HG02571 (cell line): Measurements from ENCODE around the gene PRKCA.

Source experiments
- ATAC-seq: cut with Tn5 transposase; IDR thresholded peaks from one replicate; pipeline ENCODE4 v1.9.1; 2021; ENCODE audit warnings: mild to moderate bottlenecking, moderate library complexity; ENCODE audit not compliant: unreplicated experiment

Gene PRKCA

DNA sequence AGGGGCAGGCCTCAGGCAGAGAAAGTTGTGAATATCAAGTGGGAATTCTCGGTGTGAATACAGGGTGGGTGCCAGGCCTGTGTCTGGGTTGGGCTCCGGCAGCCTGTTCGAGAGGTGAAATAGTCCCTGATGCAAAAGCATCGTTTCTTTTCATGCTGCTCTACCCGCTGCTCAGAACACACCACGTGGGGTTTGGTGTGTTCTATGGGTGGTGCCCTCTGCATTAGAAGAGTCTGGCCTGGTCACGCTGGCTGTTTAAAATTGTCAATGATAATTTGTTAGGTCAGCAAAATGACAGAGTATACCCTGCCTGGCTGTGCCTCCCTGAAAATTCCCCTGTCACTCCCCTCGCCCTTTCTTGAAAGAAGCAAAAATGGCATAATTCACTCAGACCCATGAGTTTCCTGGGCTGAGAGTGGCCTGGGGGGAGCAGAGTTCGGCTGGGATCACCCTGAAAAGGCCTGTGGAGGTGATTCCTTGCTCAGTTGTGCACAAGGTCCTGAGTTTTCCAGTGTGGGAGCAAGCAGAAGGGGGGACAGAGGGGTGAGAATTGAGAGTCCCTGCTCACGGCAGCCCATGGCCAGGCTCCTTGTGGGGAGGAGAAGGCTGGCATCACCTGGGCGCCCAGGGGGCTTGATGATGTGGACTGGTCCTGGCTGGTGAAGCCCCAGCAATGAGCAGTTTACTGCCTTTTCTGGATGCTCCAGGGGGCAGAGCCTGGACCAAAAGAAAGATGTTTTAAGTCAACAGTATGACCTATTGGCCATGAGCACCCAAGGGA lies 535.7 kb downstream of the PRKCA start:
- ATAC-seq = no peak

DNA sequence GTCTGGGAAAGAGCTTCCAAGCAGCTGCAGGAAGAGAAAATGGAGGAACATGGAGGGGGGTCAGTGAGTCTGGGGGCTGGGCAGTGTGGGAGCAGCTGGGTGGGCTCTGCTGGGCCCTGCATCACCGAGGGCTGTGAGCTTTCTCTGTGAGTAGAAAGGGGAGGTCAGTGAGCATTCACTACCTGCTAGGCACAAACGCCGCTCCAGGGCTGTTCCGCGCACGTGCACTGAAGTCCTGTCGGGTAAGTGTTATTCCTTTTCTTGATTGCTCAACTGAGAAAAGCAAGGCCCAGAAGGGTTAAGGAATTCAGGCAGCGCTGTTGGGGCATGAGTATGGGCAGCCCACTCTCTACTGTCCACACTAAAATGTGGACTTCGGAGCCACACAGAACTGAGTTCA lies 537.2 kb downstream of the PRKCA start:
- ATAC-seq = no peak

DNA sequence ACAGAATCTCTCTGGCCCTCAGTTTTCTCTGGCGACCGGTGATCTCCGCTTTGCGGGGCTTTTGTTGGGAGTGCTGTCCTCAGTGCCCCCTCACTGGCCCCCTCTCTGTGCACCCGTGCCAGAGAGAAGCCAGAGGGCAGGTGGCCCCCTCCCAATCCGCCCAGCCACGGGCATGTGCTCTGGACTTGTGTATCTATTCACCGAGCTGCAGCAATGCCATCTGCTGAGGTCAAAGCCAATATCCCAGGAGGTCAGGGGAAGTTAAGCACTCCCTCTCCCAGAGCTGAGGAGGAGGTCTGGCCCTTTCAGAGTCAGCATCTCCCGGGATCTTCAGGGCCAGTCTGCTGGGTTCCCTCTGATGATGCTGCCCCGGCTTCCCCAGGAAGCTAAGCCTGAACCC lies 537.6 kb downstream of the PRKCA start:
- no peak for ATAC-seq

DNA sequence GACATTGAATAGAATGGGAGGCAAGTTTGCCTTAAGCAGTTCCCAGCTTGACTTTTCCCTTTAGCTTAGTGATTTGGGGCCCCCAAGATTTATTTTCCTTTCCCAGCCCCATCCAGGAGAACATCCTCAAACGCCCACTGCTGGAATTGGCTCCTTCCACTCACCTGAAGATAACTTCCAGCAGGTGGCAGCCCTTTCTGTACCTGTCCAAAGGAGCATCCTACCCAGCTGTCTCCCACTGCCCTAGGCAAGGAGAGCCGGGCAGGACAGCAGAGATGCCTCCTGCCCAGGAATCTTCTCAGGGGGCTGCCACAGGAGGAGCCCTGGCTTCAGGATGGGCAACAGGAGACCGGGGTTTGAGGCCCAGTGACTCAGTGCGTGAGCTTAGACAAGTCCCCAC lies 538.9 kb downstream of the PRKCA start:
- ATAC-seq = no peak

DNA sequence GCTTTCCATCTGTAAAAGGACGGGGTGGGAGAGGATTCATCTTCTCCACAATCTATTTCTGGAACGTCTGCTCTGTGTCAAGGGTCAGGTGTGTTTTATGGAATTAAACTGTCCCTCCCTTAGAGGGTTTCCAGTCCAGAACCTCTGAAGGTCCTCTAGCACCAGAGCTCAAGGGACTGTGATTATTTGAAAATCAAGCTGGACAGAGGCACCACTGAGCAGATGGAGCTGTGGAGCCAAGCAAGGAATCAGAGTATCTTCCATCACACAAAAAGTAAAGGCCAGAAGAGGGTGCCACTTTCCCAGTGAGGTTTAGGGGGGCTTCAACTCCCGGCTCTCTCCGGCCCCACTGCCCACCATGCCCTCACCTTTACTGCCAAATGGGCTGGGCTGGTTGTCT lies 539.3 kb downstream of the PRKCA start:
- ATAC-seq = no peak

DNA sequence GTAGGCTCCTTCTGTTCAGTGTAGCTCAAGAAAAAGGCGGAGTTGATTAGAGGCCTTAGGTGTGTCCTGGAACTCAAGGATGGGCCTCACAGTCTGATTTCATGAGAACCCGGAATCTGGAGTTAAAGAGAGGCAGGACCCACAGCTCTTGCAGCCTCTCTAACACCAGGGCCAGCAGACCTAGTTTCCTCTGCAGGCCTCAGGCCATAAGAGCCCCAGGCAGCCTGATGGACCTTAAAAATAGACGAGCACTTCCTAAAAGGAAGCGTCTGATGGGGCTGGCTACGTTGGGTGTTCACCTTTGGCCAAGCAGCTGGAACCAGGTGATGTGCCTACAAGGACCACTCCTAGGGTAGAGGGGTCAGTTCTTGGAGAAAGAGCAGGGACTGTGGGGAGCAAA lies 540.1 kb downstream of the PRKCA start:
- ATAC-seq = no peak

DNA sequence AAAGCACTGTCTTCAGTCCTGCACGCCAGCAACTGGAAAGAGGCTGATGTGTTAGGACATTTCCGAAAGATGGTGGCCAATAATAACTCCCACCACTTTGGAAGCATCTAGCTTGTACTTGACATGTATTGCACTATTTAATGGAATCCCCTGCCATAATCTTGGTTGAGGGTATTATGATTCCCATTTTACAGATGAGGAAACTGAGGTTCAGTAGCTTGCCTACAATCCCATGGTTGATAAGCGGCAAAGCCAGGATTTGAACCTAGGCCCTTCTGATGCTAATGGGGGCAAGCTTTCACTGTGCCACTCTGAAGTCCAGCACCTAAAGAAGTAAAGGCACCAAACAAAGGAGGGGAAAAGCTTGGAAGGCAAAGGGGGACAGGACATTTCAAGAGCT lies 540.5 kb downstream of the PRKCA start:
- no peak for ATAC-seq

DNA sequence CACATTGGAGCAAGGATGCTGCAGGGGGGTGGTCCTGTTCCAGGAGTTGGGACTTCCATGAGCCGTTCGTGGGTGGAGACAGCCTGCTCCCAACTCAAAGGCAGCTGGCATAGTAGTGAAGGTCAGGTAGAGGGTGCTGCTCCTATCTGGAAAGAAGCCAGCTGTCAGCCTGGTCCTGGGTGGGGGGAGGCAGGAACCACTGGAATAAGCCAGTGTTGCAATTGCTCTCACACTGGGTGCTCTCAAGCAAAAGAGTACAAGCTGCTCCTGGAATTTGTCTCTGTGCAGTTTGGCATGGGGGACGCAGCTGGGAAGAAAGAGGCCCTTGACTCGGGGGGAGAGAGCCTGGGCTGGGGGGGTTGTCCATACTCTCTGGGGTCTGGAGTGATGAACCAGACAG lies 541.2 kb downstream of the PRKCA start:
- ATAC-seq = no peak

DNA sequence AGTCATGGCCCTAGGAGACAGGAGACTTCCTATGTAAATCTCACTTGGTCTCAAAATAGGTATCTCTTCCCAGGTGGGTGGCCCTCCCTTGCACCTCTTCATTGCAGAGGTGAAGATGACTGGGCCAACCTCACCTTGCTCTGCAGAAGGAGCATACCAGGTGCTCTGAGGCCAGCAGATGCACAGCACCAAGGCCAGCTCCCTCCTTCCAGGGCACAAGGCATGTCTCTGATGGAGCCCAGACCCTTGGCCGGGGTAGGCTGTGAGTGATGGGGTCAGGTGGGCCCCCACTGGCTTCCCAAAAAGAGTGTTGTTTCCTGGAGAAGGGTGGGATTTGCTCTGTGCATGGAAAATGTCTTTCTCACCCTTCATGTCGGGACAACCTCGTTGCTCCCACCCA lies 545.3 kb downstream of the PRKCA start:
- no peak for ATAC-seq

DNA sequence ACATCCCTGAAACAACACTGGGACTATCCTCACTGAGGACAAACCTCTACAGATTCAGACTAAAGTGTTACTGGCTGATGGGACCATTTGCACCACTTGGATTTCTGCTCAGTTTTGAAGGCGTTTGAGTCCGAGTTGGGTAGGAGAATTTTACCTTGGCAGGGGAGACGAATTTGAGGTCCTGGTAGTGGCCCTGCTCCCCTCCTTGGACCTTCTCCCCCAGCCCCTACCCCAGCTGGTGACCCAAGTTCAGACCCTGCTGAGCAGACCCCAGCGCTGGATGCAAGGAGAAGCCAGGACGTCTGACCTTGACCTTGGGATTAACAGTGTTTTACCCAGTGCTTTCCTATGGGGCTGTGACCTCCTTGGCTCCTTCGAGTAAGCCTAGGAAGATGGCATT lies 546.1 kb downstream of the PRKCA start:
- no peak for ATAC-seq

DNA sequence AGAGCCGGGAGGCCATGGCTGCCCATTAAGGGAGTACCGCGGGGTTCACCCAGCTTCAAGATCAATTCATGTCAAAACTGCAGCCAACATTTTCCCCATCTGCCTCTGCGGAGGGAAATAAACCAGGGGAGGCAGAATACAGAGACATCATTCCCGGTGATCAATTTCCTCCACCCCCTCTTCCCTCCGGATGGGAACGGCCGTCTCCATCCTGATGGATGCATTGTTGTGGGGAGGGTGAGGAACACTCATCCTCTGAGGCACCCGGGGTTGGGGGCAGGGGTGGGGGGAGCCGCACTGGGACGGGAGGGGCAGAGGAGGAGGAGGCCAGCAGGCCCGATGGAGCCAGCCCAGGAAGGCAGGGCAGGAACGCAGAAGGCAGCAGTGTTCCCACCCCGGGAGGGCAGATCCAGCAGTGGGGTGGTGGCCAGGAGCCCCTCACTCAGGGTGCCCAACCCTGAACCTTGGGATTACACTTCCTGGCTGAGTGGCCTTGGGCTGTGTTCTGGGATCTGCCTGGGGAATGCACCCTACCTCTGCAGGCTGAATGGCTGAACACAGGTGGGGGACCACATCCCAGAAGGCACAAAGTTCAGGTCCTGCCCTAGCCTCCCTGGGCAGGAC lies 546.7 kb downstream of the PRKCA start:
- no peak for ATAC-seq

DNA sequence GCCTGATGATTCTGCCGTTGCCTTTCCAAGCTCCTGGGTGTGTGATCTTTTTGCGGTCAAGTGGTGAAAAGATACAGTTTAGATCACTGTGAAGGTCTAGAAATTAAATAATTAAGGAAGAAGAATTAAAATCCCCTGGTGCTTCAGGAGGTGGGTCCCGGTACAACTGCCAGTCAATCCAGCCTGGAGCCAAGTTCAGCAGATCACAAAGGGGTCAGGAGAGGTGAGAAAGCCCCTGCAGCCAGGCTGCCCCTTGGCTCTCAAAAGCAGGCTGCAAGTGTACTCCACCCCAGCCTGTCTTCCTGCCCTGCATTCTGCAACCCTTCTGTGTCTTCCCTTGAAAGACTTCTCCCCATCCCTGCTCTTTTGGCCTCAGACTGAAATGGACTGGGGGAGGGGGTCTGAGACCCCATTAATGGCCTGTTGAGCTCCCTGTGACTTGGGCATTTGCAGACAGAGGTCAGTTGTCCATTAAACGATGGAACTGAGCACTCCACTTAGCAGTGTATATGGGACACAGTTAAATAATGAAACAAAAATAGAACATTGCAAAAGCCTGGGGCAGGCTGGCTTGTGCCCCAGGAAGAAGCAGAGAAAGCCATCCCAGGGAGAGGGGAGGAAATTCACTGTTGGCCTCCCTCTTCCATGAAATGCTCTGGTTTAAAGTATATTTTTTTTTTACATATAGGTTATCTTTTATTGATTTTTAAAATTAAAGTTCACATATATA lies 547.6 kb downstream of the PRKCA start:
- no peak for ATAC-seq

DNA sequence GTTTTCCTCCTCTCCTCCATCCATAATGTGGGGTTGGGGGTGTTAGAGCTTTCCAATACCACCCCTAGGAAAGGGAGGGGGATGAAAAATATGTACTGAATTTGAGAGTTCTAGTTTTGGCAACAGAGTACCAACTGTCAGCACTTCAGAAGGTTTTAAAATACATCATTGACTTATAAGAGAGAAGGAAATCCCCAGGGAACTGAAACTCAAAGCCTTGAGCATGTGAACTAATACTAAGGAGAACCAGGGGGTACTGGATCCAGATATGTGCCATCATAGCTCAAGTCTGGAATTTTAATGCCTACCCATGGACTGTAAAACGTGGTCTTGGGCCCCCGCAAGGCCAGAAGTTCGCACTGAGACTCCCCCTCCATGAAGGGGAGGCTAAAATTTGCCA lies 548.3 kb downstream of the PRKCA start:
- no peak for ATAC-seq

DNA sequence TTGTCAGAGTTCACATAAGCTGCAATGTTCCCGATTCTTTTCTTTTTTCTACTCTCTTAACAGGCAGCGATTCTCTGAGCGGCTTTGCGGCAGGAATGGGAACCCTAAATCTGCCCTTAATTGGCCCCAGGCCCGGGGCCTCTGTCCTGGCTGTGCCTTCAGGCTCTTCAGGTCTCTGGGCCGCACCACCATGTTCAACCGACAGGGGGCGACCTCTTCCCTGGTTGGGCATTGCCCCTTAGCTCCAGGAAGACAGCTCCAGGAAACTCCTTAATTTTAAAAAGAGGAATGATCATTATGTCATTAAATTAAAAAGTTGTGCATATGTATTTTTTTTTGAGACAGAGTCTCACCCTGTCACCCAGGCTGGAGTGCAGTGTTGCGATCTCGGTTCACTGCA lies 552.8 kb downstream of the PRKCA start:
- no peak for ATAC-seq

DNA sequence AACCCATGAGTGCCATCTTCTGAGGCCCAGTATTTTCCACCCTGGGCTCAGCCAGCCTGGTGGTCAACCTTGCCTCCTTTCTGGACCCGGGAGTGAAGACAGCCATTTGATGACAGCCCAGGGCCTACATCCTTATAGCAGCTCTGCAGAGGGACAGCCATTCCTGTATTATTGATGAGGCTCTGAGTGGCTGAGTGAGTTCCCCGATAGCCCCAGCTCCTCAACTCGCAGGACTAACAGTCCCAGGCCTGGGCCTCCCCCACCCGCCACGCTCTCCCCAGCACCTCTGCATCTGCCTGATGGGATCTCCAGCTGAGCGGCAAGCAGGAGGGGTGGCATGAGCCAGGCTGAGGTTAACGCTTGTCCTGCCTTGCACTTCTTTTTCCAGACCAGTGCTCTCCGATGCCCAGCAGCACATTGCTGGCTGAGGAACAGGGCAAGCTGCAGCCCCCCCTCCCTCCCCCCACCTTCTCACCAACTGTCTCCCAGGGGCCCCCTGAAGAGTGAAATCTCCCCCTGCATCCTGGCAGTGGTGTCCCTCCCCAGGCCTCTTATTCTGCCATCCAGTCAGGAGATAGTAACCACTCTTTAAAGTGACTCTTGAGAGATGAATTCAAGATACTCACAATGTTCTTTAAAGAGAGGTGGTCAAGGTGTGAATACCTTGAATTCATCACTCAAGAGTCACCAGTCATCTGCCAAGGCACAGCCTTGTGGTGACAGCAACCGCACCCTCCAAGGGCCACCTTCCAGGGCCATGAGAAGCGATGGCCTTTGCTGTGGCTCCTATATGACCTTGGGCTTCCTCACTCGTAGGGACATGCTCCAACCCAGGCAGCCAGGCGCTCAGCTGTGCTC lies 556.0 kb downstream of the PRKCA start:
- ATAC-seq = no peak

DNA sequence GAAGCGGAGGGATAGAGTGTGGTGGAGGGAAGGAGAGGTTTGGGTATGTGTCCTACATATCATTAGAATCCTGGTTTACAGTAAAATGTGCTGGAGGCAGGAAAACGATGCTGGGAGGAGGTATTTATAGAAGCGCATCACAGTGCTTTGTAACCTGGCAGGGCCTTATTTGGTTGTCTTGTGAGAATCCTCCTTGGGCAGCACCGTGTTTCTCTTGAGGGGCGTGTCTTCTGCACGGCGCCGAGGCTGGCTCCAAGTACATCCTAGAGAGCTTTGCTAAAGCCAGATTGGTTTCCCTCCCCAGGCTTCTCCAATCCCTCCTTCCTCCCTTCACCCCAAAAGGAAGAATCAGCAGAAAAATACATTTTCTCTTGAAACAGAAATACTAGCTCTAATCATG lies 556.9 kb downstream of the PRKCA start:
- ATAC-seq = no peak

DNA sequence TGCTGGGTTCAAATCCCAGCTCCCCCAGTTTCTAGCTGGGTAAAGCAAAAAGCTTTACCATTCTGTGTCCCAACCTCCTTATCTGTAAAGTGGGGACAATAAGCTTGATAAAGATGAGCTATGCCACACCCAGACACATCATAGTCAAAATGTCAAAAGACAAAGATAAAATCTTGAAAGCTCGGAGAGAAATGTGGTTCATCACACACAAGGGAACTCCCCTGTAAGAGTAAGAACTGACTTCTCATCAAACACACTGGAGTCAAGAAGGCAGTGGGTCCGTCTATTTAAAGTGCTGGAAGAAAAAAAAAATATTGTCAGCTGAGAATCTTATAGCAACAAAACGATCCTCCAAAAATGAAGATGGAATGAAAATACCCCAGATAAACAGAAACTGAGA lies 557.8 kb downstream of the PRKCA start:
- no peak for ATAC-seq
